Lower lobe of right lung (tissue), 2 donors: ENCODE measurements around the gene RTN4R. TPM values are rescaled to one million over a fixed set of nuclear protein-coding genes. Genes with fewer than 3 reads are reported as not detected.
A peak's percentile ranks its signal among the peaks of the same experiment; 100 is the strongest.

Source experiments
- ATAC-seq, 2 donors: fragments of 200-7000 bp; cut with Tn5 transposase; one replicate each; pipeline ENCODE4 v1.9.1; 2020 to 2022; ENCODE audit warnings: mild to moderate bottlenecking in 2 of 2, moderate library complexity in 2 of 2
- DNase-seq: peaks from one replicate; pipeline ENCODE4 v3.0.0-alpha.2; 2020
- H3K27ac ChIP-seq: fragments of 200-600 bp; one replicate; pipeline ENCODE4 v1.8.0; 2022
- H3K27me3 ChIP-seq: fragments of 200-600 bp; one replicate; pipeline ENCODE4 v1.8.0; 2022; ENCODE audit warnings: low read depth
- H3K36me3 ChIP-seq: fragments of 200-600 bp; one replicate; pipeline ENCODE4 v1.8.0; 2022; ENCODE audit warnings: mild to moderate bottlenecking
- H3K4me1 ChIP-seq: fragments of 200-600 bp; one replicate; pipeline ENCODE4 v1.8.0; 2022
- H3K4me3 ChIP-seq: fragments of 200-600 bp; one replicate; pipeline ENCODE4 v1.8.0; 2022; ENCODE audit warnings: mild to moderate bottlenecking
- H3K9me3 ChIP-seq: fragments of 200-600 bp; one replicate; pipeline ENCODE4 v1.8.0; 2022
- CTCF ChIP-seq: fragments of 200-600 bp; IDR thresholded peaks from one replicate; pipeline ENCODE4 v1.8.0; 2022; ENCODE audit warnings: antibody characterized with exemption, mild to moderate bottlenecking
- intact Hi-C: fragments of 100-400 bp; cut with DNase I; formaldehyde crosslinking; loops from one replicate; pipeline ENCODE4 v1.11.0; 2022
- total RNA-seq: library from RNA; stranded (reverse); fragmentation: NEBNext Ultra II Directional; extraction: Animal tissue kit (Norgen Biotek cat#: 25700); gene quantifications from one replicate; pipeline ENCODE4 v1.2.1, GENCODE V29; 2021
- donor health status: DM: no; HTN: yes; CAD: no; lungs with severe emphysema.

The RTN4R gene
- total RNA-seq, 1 donor from 2014 or later: 9.6 TPM

GRCh38 chr22:20245577-20246367 is 22.3 kb downstream of the RTN4R start:
- Histone ChIP-seq H3K9me3 (no peaks in the 10 kb centered on the region), H3K27ac (no peak overlapping the region), H3K36me3 (no peaks in the 10 kb centered on the region), H3K4me3 (no peak overlapping the region), H3K27me3 (no peaks in the 10 kb centered on the region), H3K4me1 (peaks cover 35% of the 10 kb centered on the region)
- no peak for ATAC-seq
- no peak for TF ChIP-seq CTCF
- DNase-seq: no peak
- intact Hi-C loops: no loop called here

GRCh38 chr22:20244691-20245576 is 23.2 kb downstream of the RTN4R start:
- DNase-seq (no peak), ATAC-seq (no peak)
- Histone ChIP-seq H3K4me3 (no peak overlapping the region), H3K9me3 (no peaks in the 10 kb centered on the region), H3K27ac (peak overlapping the region; percentile 2), H3K36me3 (no peaks in the 10 kb centered on the region), H3K4me1 (peaks cover 41% of the 10 kb centered on the region), H3K27me3 (no peaks in the 10 kb centered on the region)
- TF ChIP-seq CTCF: no peak
- intact Hi-C loops: no loop called here

GRCh38 chr22:20244250-20244648 is 23.9 kb downstream of the RTN4R start:
- no peaks in the 10 kb centered on the region for H3K36me3 ChIP-seq
- no peaks in the 10 kb centered on the region for H3K27me3 ChIP-seq
- TF ChIP-seq CTCF: no peak
- intact Hi-C loops: no loop called here
- H3K4me1 ChIP-seq: peaks cover 41% of the 10 kb centered on the region
- H3K4me3 ChIP-seq: no peak overlapping the region
- peak overlapping the region; percentile 2 for H3K27ac ChIP-seq
- no peak for DNase-seq
- no peaks in the 10 kb centered on the region for H3K9me3 ChIP-seq
- no peak for ATAC-seq

- peak overlapping the region; percentile 35 for H3K4me3 ChIP-seq
- TF ChIP-seq CTCF: no peak
- no peaks in the 10 kb centered on the region for H3K36me3 ChIP-seq
- no peaks in the 10 kb centered on the region for H3K9me3 ChIP-seq
- DNase-seq: peak; percentile 83
- H3K27me3 ChIP-seq: no peaks in the 10 kb centered on the region
- H3K4me1 ChIP-seq: peaks cover 43% of the 10 kb centered on the region
- ATAC-seq: peak; percentile 83 to 84
- peak overlapping the region; percentile 46 for H3K27ac ChIP-seq
- intact Hi-C loops: no loop called here
Measured at GRCh38 chr22:20243537-20244249, 24.4 kb downstream of the RTN4R start.

- H3K27me3 ChIP-seq: no peaks in the 10 kb centered on the region
- H3K4me1 ChIP-seq: peaks cover 48% of the 10 kb centered on the region
- ATAC-seq: no peak
- no peak for TF ChIP-seq CTCF
- DNase-seq: no peak
- peak overlapping the region; percentile 46 for H3K27ac ChIP-seq
- no peaks in the 10 kb centered on the region for H3K36me3 ChIP-seq
- H3K9me3 ChIP-seq: no peaks in the 10 kb centered on the region
- intact Hi-C loops: no loop called here
- H3K4me3 ChIP-seq: peak overlapping the region; percentile 35
Measured at GRCh38 chr22:20243176-20243536, 25.0 kb downstream of the RTN4R start.
